HepG2 (cell line): ENCODE data around the gene MEPCE. TPM values are rescaled to one million over a fixed set of nuclear protein-coding genes. Genes with fewer than 3 reads are reported as not detected.

ENCODE experiments used
- ADNP ChIP-seq: sonication (generic); formaldehyde crosslinking; IDR thresholded peaks from 2 replicates; pipeline ENCODE4 v1.4.0; 2020; ENCODE audit warnings: missing genetic modification reagents
- AHR ChIP-seq: IDR thresholded peaks from 2 replicates; pipeline ENCODE4 v1.6.1; 2018; ENCODE audit warnings: missing genetic modification reagents, missing compliant biosample characterization
- ATF7 ChIP-seq, 2 experiments: fragments of 450-650 bp in 1 of 2; sonication (generic) in 1 of 2; formaldehyde crosslinking in 1 of 2; IDR thresholded peaks; 2 replicates each; pipeline versions ENCODE4 v1.4.0 to v1.6.1; 2016 to 2020; ENCODE audit warnings: antibody characterized with exemption in 1 of 2, mild to moderate bottlenecking in 1 of 2, missing genetic modification reagents in 1 of 2
- BRCA1 ChIP-seq: sonication (generic); formaldehyde crosslinking; IDR thresholded peaks from 2 replicates; pipeline ENCODE4 v1.4.0; 2020; ENCODE audit warnings: missing genetic modification reagents
- DR1 ChIP-seq: sonication (generic); formaldehyde crosslinking; IDR thresholded peaks from 2 replicates; pipeline ENCODE4 v1.8.0; 2021; ENCODE audit warnings: mild to moderate bottlenecking, missing genetic modification reagents, inconsistent platforms
- GLI4 ChIP-seq: sonication (generic); formaldehyde crosslinking; IDR thresholded peaks from 2 replicates; pipeline ENCODE4 v1.5.1; 2020; ENCODE audit warnings: missing genetic modification reagents, mild to moderate bottlenecking, moderate library complexity, borderline replicate concordance
- HNRNPLL ChIP-seq: fragments of 200-400 bp; formaldehyde crosslinking; IDR thresholded peaks from 2 replicates; pipeline ENCODE4 v1.6.1; 2017; ENCODE audit warnings: mild to moderate bottlenecking, low read depth, low read length; ENCODE audit not compliant: poor library complexity, severe bottlenecking
- KDM2A ChIP-seq: sonication (generic); formaldehyde crosslinking; IDR thresholded peaks from 2 replicates; pipeline ENCODE4 v1.4.0; 2020; ENCODE audit warnings: low read depth, missing genetic modification reagents, borderline replicate concordance
- MIER2 ChIP-seq: IDR thresholded peaks from 2 replicates; pipeline ENCODE4 v1.6.1; 2016; ENCODE audit warnings: missing biosample characterization, missing genetic modification reagents
- MTF2 ChIP-seq: sonication (generic); formaldehyde crosslinking; IDR thresholded peaks from 2 replicates; pipeline ENCODE4 v1.5.0; 2020; ENCODE audit warnings: missing genetic modification reagents, borderline replicate concordance
- NFIC ChIP-seq: IDR thresholded peaks from 2 replicates; pipeline ENCODE4 v1.6.1; 2012; ENCODE audit warnings: mild to moderate bottlenecking, low read length, inconsistent platforms
- NFYC ChIP-seq: IDR thresholded peaks from 2 replicates; pipeline ENCODE4 v1.6.1; 2016; ENCODE audit warnings: missing genetic modification reagents, missing compliant biosample characterization
- SMARCC2 ChIP-seq: fragments of 450-650 bp; IDR thresholded peaks from 2 replicates; pipeline ENCODE4 v1.6.1; 2017; ENCODE audit warnings: antibody characterized with exemption, mild to moderate bottlenecking
- ZFP36 ChIP-seq: fragments of 150-350 bp; IDR thresholded peaks from 2 replicates; pipeline ENCODE4 v1.6.1; 2018; ENCODE audit warnings: borderline replicate concordance, low read length, low read depth; ENCODE audit not compliant: partially characterized antibody
- ZFP36L2 ChIP-seq: sonication (generic); formaldehyde crosslinking; IDR thresholded peaks from 2 replicates; pipeline ENCODE4 v1.4.0; 2020; ENCODE audit warnings: missing genetic modification reagents
- ZKSCAN1 ChIP-seq: fragments of 150-350 bp; IDR thresholded peaks from 2 replicates; pipeline ENCODE4 v1.6.1; 2014; ENCODE audit warnings: low read length
- ZNF260 ChIP-seq: sonication (generic); formaldehyde crosslinking; IDR thresholded peaks from 2 replicates; pipeline ENCODE4 v1.4.0; 2020; ENCODE audit warnings: missing genetic modification reagents, low read depth, mild to moderate bottlenecking, borderline replicate concordance
- ZNF326 ChIP-seq: sonication (generic); formaldehyde crosslinking; IDR thresholded peaks from 2 replicates; pipeline ENCODE4 v1.4.0; 2020; ENCODE audit warnings: missing genetic modification reagents, borderline replicate concordance
- ZNF331 ChIP-seq: sonication (generic); formaldehyde crosslinking; IDR thresholded peaks from 2 replicates; pipeline ENCODE4 v1.4.0; 2020; ENCODE audit warnings: missing genetic modification reagents
- ZNF335 ChIP-seq: sonication (generic); formaldehyde crosslinking; IDR thresholded peaks from 2 replicates; pipeline ENCODE4 v1.4.0; 2020; ENCODE audit warnings: missing genetic modification reagents
- ZNF441 ChIP-seq: sonication (generic); formaldehyde crosslinking; IDR thresholded peaks from 2 replicates; pipeline ENCODE4 v1.7.0; 2021; ENCODE audit warnings: missing genetic modification reagents, borderline replicate concordance
- ZNF543 ChIP-seq: sonication (generic); formaldehyde crosslinking; IDR thresholded peaks from 2 replicates; pipeline ENCODE4 v1.4.0; 2020; ENCODE audit warnings: mild to moderate bottlenecking, missing genetic modification reagents
- ZNF570 ChIP-seq: sonication (generic); formaldehyde crosslinking; IDR thresholded peaks from 2 replicates; pipeline ENCODE4 v1.4.0; 2020; ENCODE audit warnings: mild to moderate bottlenecking, missing genetic modification reagents, borderline replicate concordance
- ZNF788 ChIP-seq: sonication (generic); formaldehyde crosslinking; IDR thresholded peaks from 2 replicates; pipeline ENCODE4 v1.5.0; 2020; ENCODE audit warnings: mild to moderate bottlenecking, missing genetic modification reagents, borderline replicate concordance
- ZSCAN31 ChIP-seq: sonication (generic); formaldehyde crosslinking; IDR thresholded peaks from 2 replicates; pipeline ENCODE4 v1.5.0; 2020; ENCODE audit warnings: low read depth, mild to moderate bottlenecking, missing genetic modification reagents
- polyA plus RNA-seq, 8 experiments: library from polyadenylated mRNA; depleted of rRNA in 3 of 8; stranded (reverse) in 7 of 8; unstranded in 1 of 8; fragments of >200 nt; fragmentation: Illumina TruSeq in 4 of 8; extraction: Trizol in 4 of 8; gene quantifications; 2 replicates each; pipeline versions ENCODE4 v1.2.1 to v1.2.3, GENCODE V29; 2011 to 2016; ENCODE audit warnings: low read depth in 4 of 8, missing spikeins in 1 of 8, mixed read lengths in 1 of 8; ENCODE audit not compliant: insufficient read depth in 1 of 8
- total RNA-seq, 5 experiments: library from RNA; depleted of rRNA; stranded (reverse); fragments of >200 nt; fragmentation: Illumina TruSeq; extraction: Trizol; gene quantifications; 2 replicates each; pipeline ENCODE4 v1.2.3, GENCODE V29; 2016; ENCODE audit warnings: low read depth in 1 of 5
- TF ChIP-seq, protein P1 (sequence below): IDR thresholded peaks from 2 replicates; pipeline ENCODE4 v1.6.1; 2016; ENCODE audit warnings: low read depth, control low read depth
- TF ChIP-seq, protein P2 (sequence below): sonication (generic); formaldehyde crosslinking; IDR thresholded peaks from 2 replicates; pipeline ENCODE4 v1.5.0; 2020; ENCODE audit warnings: missing genetic modification reagents, mild to moderate bottlenecking, borderline replicate concordance
- TF ChIP-seq, protein P3 (sequence below), 2 experiments: sonication (generic) in 1 of 2; formaldehyde crosslinking in 1 of 2; IDR thresholded peaks; 2 replicates each; pipeline versions ENCODE4 v1.4.0 to v1.6.1; 2018 to 2020; ENCODE audit warnings: missing genetic modification reagents in 2 of 2, borderline replicate concordance in 1 of 2, low read depth in 1 of 2, mild to moderate bottlenecking in 1 of 2, missing biosample characterization in 1 of 2

MEPCE gene
- total and polyA plus RNA-seq, 2 of the 13 experiments (the other 11 are each of a cell fraction or from before 2014, with no cell fraction given): 12.3 to 26.0 TPM

DNA sequence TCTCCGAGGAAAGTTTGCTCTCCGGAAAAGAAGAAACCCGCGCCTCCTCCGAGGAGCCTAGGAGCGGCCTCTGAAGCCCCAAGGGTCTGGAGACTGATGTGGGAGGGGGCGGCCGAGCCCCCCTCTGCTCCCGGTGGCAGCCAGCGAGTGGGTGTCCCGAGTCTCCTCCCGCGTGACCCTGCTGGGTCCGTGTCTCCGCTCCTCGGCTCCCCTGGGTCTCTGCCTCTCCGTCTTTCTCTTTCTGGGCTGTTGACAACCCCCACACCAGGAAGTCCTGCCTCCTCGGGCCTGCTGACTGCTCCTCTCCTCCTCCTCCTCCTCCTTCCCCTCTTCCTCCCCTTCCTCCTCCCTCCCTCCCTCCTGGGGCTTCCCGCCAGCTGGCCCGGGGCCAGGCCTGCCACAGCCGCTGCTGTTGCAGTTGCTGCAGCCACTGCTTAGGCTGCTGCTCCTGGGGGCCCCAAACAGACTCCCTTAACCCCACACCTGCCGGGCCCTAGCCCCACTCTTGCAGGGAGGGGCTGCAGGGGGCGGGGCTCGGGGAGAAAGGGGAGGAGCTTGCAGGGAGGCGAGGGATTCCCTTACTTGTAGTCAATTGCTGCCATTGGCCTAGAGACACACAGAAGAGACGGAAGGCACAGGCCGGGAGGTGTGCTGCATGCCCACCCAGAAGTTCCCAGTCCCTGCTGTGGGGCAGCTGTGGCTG is 49.5 kb downstream of the MEPCE start, which contains the start of gene TSC22D4 (continued):
- TF ChIP-seq, protein P1, sequence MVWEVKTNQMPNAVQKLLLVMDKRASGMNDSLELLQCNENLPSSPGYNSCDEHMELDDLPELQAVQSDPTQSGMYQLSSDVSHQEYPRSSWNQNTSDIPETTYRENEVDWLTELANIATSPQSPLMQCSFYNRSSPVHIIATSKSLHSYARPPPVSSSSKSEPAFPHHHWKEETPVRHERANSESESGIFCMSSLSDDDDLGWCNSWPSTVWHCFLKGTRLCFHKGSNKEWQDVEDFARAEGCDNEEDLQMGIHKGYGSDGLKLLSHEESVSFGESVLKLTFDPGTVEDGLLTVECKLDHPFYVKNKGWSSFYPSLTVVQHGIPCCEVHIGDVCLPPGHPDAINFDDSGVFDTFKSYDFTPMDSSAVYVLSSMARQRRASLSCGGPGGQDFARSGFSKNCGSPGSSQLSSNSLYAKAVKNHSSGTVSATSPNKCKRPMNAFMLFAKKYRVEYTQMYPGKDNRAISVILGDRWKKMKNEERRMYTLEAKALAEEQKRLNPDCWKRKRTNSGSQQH (CRISPR knock-in tag): no peak
- TF ChIP-seq NFYC (no peak), ZNF331 (CRISPR knock-in tag) (no peak; the same call in 1 of the 2 replicates), ZNF543 (CRISPR knock-in tag) (no peak), ZFP36 (no peak), ZKSCAN1 (no peak), ZNF441 (CRISPR knock-in tag) (peak; percentile 29; the same call in 1 of the 2 replicates), ZNF570 (no peak), ZNF788 (CRISPR knock-in tag) (peak; percentile 68; the same call in 1 of the 2 replicates), AHR (CRISPR knock-in tag) (no peak), BRCA1 (CRISPR knock-in tag) (no peak), KDM2A (CRISPR knock-in tag) (no peak; the same call in 1 of the 2 replicates), ZNF260 (CRISPR knock-in tag) (no peak), ZFP36L2 (no peak), GLI4 (CRISPR knock-in tag) (peak; percentile 36; the same call in 1 of the 2 replicates), HNRNPLL (no peak), MTF2 (CRISPR knock-in tag) (no peak), ZNF326 (CRISPR knock-in tag) (no peak), ZSCAN31 (CRISPR knock-in tag) (no peak), ADNP (CRISPR knock-in tag) (no peak), SMARCC2 (no peak), ZNF335 (CRISPR knock-in tag) (no peak), ATF7 (IDR thresholded peaks at IDR 0.05) (no peak), ATF7 (CRISPR knock-in tag; IDR thresholded peaks at IDR 0.05) (no peak), MIER2 (no peak), DR1 (CRISPR knock-in tag) (peak; percentile 64; the same call in 1 of the 2 replicates), NFIC (0 out of 2 replicates have a peak, but pooled peaks have one; percentile 51)
- TF ChIP-seq, protein P2, sequence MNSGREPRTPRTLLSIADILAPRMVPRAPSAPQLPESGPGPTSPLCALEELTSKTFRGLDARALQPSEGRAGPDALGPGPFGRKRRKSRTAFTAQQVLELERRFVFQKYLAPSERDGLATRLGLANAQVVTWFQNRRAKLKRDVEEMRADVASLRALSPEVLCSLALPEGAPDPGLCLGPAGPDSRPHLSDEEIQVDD: no peak
- TF ChIP-seq, protein P3, sequence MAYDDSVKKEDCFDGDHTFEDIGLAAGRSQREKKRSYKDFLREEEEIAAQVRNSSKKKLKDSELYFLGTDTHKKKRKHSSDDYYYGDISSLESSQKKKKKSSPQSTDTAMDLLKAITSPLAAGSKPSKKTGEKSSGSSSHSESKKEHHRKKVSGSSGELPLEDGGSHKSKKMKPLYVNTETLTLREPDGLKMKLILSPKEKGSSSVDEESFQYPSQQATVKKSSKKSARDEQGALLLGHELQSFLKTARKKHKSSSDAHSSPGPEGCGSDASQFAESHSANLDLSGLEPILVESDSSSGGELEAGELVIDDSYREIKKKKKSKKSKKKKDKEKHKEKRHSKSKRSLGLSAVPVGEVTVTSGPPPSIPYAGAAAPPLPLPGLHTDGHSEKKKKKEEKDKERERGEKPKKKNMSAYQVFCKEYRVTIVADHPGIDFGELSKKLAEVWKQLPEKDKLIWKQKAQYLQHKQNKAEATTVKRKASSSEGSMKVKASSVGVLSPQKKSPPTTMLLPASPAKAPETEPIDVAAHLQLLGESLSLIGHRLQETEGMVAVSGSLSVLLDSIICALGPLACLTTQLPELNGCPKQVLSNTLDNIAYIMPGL (CRISPR knock-in tag; IDR thresholded peaks at IDR 0.05; ENCODE audit: borderline replicate concordance in 1 of 2, low read depth in 1 of 2): peak in 1 of 2 experiments; percentile 71; a peak in 1 of 4 replicates
